Measurements from ENCODE around the gene KDM4B.

Gene KDM4B

GRCh38 chr19:5042556-5042955 lies 73.6 kb downstream of the KDM4B start:
- H3K4me3 ChIP-seq (ENCODE audit: low read length): no peak overlapping the region
- TF ChIP-seq CTCF (IDR thresholded peaks at IDR 0.05; ENCODE audit: low read depth, low read length, poor library complexity, severe bottlenecking) (no peak), EZH2phosphoT487 (IDR thresholded peaks at IDR 0.05; ENCODE audit: borderline replicate concordance, low read length) (no peak)
- H3K79me2 ChIP-seq (ENCODE audit: control insufficient read depth, low read length): no peaks in the 10 kb centered on the region
- no peaks in the 10 kb centered on the region for H3K9me3 ChIP-seq (ENCODE audit: control insufficient read depth, insufficient read depth, low read length)
- no peak overlapping the region for H3K27ac ChIP-seq (ENCODE audit: low read depth, low read length)
- no peaks in the 10 kb centered on the region; the same call in 1 of the 2 replicates for H3K36me3 ChIP-seq (ENCODE audit: control insufficient read depth, low read length)
- no peaks in the 10 kb centered on the region for H3K9me2 ChIP-seq (replicated peaks; ENCODE audit: control insufficient read depth, low read length)
- H4K20me1 ChIP-seq (ENCODE audit: control insufficient read depth, insufficient read depth, low read depth, low read length): no peaks in the 10 kb centered on the region; the same call in none of the 2 replicates
- no peaks in the 10 kb centered on the region for H3K27me3 ChIP-seq (ENCODE audit: control insufficient read depth, low read length)
- H3F3A ChIP-seq (ENCODE audit: control insufficient read depth, insufficient read depth): no peaks in the 10 kb centered on the region
- H3K4me2 ChIP-seq (ENCODE audit: low read length): no peak overlapping the region
- H3K4me1 ChIP-seq (ENCODE audit: control insufficient read depth, low read length): no peaks in the 10 kb centered on the region

DNA sequence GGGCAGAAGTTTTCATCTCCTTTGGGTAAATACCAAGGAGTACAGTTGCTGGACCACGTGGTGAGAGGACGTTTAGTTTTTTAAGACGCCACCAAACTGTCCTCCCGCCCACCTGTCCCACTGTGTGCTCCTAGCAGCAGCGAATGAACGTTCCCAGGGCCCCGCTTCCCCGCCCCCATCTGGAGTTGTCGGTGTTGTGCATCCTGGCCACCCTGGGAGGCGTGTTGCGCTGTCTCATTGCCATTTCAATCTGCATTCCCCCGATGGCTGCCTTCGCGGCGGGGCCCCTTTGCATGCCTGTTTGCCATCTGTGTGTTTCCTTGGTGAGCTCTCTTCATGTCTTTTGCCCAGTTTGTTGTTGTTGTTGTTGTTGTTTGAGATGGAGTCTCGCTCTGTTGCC lies 76.1 kb downstream of the KDM4B start:
- H3K4me2 ChIP-seq (ENCODE audit: low read length): no peak overlapping the region
- TF ChIP-seq CTCF (IDR thresholded peaks at IDR 0.05; ENCODE audit: low read depth, low read length, poor library complexity, severe bottlenecking) (no peak), EZH2phosphoT487 (IDR thresholded peaks at IDR 0.05; ENCODE audit: borderline replicate concordance, low read length) (no peak)
- no peaks in the 10 kb centered on the region for H3K79me2 ChIP-seq (ENCODE audit: control insufficient read depth, low read length)
- H3K9me3 ChIP-seq (ENCODE audit: control insufficient read depth, insufficient read depth, low read length): no peaks in the 10 kb centered on the region
- H3K4me3 ChIP-seq (ENCODE audit: low read length): no peak overlapping the region
- no peaks in the 10 kb centered on the region for H3K9me2 ChIP-seq (replicated peaks; ENCODE audit: control insufficient read depth, low read length)
- H3F3A ChIP-seq (ENCODE audit: control insufficient read depth, insufficient read depth): no peaks in the 10 kb centered on the region
- no peaks in the 10 kb centered on the region for H3K27me3 ChIP-seq (ENCODE audit: control insufficient read depth, low read length)
- H3K36me3 ChIP-seq (ENCODE audit: control insufficient read depth, low read length): peaks cover 5% of the 10 kb centered on the region
- H3K4me1 ChIP-seq (ENCODE audit: control insufficient read depth, low read length): no peaks in the 10 kb centered on the region
- H4K20me1 ChIP-seq (ENCODE audit: control insufficient read depth, insufficient read depth, low read depth, low read length): no peaks in the 10 kb centered on the region; the same call in none of the 2 replicates
- H3K27ac ChIP-seq (ENCODE audit: low read depth, low read length): no peak overlapping the region

- Histone ChIP-seq H3K4me3 (ENCODE audit: low read length) (no peak overlapping the region), H3K27me3 (ENCODE audit: control insufficient read depth, low read length) (no peaks in the 10 kb centered on the region), H3K9me3 (ENCODE audit: control insufficient read depth, insufficient read depth, low read length) (no peaks in the 10 kb centered on the region), H3K4me1 (ENCODE audit: control insufficient read depth, low read length) (no peaks in the 10 kb centered on the region), H3K79me2 (ENCODE audit: control insufficient read depth, low read length) (no peaks in the 10 kb centered on the region), H3K27ac (ENCODE audit: low read depth, low read length) (no peak overlapping the region), H3F3A (ENCODE audit: control insufficient read depth, insufficient read depth) (no peaks in the 10 kb centered on the region), H3K36me3 (ENCODE audit: control insufficient read depth, low read length) (peaks cover 5% of the 10 kb centered on the region), H4K20me1 (ENCODE audit: control insufficient read depth, insufficient read depth, low read depth, low read length) (no peaks in the 10 kb centered on the region; the same call in none of the 2 replicates), H3K4me2 (ENCODE audit: low read length) (no peak overlapping the region), H3K9me2 (replicated peaks; ENCODE audit: control insufficient read depth, low read length) (no peaks in the 10 kb centered on the region)
- TF ChIP-seq EZH2phosphoT487 (IDR thresholded peaks at IDR 0.05; ENCODE audit: borderline replicate concordance, low read length): no peak
- no peak for TF ChIP-seq CTCF (IDR thresholded peaks at IDR 0.05; ENCODE audit: low read depth, low read length, poor library complexity, severe bottlenecking)
Measured at GRCh38 chr19:5045956-5046338, 77.0 kb downstream of the KDM4B start.
